ENCODE results near the gene RNASEH2B.

Gene RNASEH2B

DNA sequence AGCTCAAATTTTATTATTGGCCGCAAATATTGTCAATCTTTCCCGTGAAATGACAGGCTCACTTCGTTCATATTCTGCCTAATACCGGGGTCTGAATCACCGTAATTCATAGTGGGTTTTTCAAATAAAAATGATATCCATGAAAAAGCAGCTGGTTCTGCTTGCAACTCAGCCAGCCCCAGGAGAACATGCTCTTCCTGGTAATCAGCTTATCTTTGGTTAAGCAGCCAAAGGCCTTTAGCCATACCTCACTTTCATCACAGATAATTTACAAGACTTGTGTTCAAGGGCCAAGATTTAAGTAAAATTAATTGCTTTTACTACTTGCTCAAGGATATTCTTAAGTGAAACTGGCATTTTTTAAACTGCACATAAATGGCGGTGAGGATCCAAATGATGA is 22.5 kb downstream of the RNASEH2B start:
- H3K4me3 ChIP-seq (ENCODE audit: low read length): no peak overlapping the region
- H3K4me1 ChIP-seq (ENCODE audit: low read length): no peaks in the 10 kb centered on the region
- no peak overlapping the region for H2AFZ ChIP-seq (ENCODE audit: low read length)
- TF ChIP-seq EZH2 (optimal IDR thresholded peaks at IDR 0.05; ENCODE audit: low read depth, low read length) (no peak), EZH2phosphoT487 (IDR thresholded peaks at IDR 0.05; ENCODE audit: low read length) (no peak)
- TF ChIP-seq, protein P1, sequence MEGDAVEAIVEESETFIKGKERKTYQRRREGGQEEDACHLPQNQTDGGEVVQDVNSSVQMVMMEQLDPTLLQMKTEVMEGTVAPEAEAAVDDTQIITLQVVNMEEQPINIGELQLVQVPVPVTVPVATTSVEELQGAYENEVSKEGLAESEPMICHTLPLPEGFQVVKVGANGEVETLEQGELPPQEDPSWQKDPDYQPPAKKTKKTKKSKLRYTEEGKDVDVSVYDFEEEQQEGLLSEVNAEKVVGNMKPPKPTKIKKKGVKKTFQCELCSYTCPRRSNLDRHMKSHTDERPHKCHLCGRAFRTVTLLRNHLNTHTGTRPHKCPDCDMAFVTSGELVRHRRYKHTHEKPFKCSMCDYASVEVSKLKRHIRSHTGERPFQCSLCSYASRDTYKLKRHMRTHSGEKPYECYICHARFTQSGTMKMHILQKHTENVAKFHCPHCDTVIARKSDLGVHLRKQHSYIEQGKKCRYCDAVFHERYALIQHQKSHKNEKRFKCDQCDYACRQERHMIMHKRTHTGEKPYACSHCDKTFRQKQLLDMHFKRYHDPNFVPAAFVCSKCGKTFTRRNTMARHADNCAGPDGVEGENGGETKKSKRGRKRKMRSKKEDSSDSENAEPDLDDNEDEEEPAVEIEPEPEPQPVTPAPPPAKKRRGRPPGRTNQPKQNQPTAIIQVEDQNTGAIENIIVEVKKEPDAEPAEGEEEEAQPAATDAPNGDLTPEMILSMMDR (IDR thresholded peaks at IDR 0.05; ENCODE audit: low read length): no peak
- H3K79me2 ChIP-seq (ENCODE audit: low read length): peaks cover 3% of the 10 kb centered on the region; the same call in 1 of the 2 replicates
- no peak overlapping the region for H3K9ac ChIP-seq (ENCODE audit: low read length)
- no peaks in the 10 kb centered on the region for H3K9me2 ChIP-seq (replicated peaks; ENCODE audit: insufficient read depth, low read length)
- no peaks in the 10 kb centered on the region for H3K27me3 ChIP-seq (replicated peaks; ENCODE audit: insufficient read depth, low read length)
- H4K20me1 ChIP-seq (ENCODE audit: insufficient read depth, low read length): no peaks in the 10 kb centered on the region
- H3F3A ChIP-seq (ENCODE audit: insufficient read depth, low read length): no peaks in the 10 kb centered on the region
- DNase-seq: no peak
- H3K36me3 ChIP-seq (replicated peaks; ENCODE audit: insufficient read depth, low read length): no peaks in the 10 kb centered on the region
- H3K9me3 ChIP-seq (replicated peaks; ENCODE audit: insufficient read depth, low read length): no peaks in the 10 kb centered on the region
- no peak overlapping the region for H3K4me2 ChIP-seq (ENCODE audit: low read depth, low read length)
- no peak overlapping the region for H3K27ac ChIP-seq (ENCODE audit: low read length)

DNA sequence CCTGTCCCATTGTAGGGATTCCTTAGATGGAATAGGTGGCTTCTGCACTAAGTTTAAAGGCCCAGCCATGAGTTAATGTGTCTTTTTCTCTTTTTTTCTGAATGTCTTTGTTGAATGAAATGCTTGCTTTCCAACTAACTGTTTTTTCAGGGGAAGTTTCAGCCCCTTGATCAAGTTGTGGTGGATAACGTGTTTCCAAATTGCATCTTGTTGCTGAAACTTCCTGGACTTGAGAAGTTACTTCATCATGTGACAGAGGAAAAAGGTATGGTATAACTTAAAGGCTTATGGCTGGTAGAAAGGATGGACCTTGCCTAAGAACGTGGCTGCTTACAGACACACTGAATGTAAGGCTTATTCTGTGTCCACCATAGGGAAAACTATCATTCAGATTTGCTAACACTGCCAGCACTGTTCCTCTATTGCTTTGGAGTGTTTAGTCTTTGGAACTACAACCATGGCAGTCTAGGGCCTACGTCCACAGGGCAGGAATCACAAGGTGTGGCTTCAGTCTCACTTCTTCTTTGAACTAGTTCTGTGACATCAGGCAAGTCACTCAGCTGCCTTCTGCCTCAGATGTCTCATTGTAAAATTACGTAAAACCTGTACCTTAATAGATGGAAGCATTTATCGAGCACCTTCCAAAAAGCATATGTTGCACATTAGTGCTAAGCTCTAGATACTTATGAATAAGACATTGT is 25.3 kb downstream of the RNASEH2B start:
- TF ChIP-seq, protein P1 (IDR thresholded peaks at IDR 0.05; ENCODE audit: low read length): no peak
- TF ChIP-seq EZH2 (optimal IDR thresholded peaks at IDR 0.05; ENCODE audit: low read depth, low read length) (no peak), EZH2phosphoT487 (IDR thresholded peaks at IDR 0.05; ENCODE audit: low read length) (no peak)
- DNase-seq: no peak
- no peaks in the 10 kb centered on the region for H3K9me2 ChIP-seq (replicated peaks; ENCODE audit: insufficient read depth, low read length)
- no peaks in the 10 kb centered on the region for H3K79me2 ChIP-seq (ENCODE audit: low read length)
- no peaks in the 10 kb centered on the region for H4K20me1 ChIP-seq (ENCODE audit: insufficient read depth, low read length)
- no peak overlapping the region for H3K4me2 ChIP-seq (ENCODE audit: low read depth, low read length)
- H2AFZ ChIP-seq (ENCODE audit: low read length): no peak overlapping the region
- no peaks in the 10 kb centered on the region for H3K9me3 ChIP-seq (replicated peaks; ENCODE audit: insufficient read depth, low read length)
- no peaks in the 10 kb centered on the region for H3K36me3 ChIP-seq (replicated peaks; ENCODE audit: insufficient read depth, low read length)
- no peak overlapping the region for H3K9ac ChIP-seq (ENCODE audit: low read length)
- no peaks in the 10 kb centered on the region for H3F3A ChIP-seq (ENCODE audit: insufficient read depth, low read length)
- H3K27me3 ChIP-seq (replicated peaks; ENCODE audit: insufficient read depth, low read length): no peaks in the 10 kb centered on the region
- H3K27ac ChIP-seq (ENCODE audit: low read length): no peak overlapping the region
- no peak overlapping the region for H3K4me3 ChIP-seq (ENCODE audit: low read length)
- H3K4me1 ChIP-seq (ENCODE audit: low read length): no peaks in the 10 kb centered on the region

DNA sequence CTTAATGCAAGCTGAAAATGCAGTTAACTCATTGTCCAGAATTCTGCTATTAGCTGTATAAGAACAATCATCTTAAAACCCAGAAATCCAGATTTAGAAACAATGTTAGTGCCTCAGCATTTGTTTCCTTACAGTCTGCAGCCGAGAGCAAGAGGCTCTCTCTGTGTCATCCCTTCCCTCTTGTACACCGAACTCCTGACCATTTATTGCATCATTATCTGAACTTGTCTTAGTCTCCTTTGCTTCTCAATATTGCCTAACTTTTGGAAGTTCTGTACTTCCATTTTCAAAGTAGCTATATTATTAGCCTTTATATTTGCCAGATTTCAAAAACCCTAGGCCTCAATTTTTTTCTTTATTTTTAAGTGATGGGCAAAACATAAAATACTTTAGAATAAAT is 27.1 kb downstream of the RNASEH2B start:
- H3K4me1 ChIP-seq (ENCODE audit: low read length): no peaks in the 10 kb centered on the region
- H3K4me3 ChIP-seq (ENCODE audit: low read length): no peak overlapping the region
- DNase-seq: no peak
- H3K79me2 ChIP-seq (ENCODE audit: low read length): no peaks in the 10 kb centered on the region
- H3F3A ChIP-seq (ENCODE audit: insufficient read depth, low read length): no peaks in the 10 kb centered on the region
- H3K9me3 ChIP-seq (replicated peaks; ENCODE audit: insufficient read depth, low read length): no peaks in the 10 kb centered on the region
- H3K27ac ChIP-seq (ENCODE audit: low read length): no peak overlapping the region
- no peak overlapping the region for H3K4me2 ChIP-seq (ENCODE audit: low read depth, low read length)
- no peaks in the 10 kb centered on the region for H3K9me2 ChIP-seq (replicated peaks; ENCODE audit: insufficient read depth, low read length)
- H4K20me1 ChIP-seq (ENCODE audit: insufficient read depth, low read length): no peaks in the 10 kb centered on the region
- H3K27me3 ChIP-seq (replicated peaks; ENCODE audit: insufficient read depth, low read length): no peaks in the 10 kb centered on the region
- no peak overlapping the region for H3K9ac ChIP-seq (ENCODE audit: low read length)
- TF ChIP-seq, protein P1 (IDR thresholded peaks at IDR 0.05; ENCODE audit: low read length): no peak
- no peak for TF ChIP-seq EZH2 (optimal IDR thresholded peaks at IDR 0.05; ENCODE audit: low read depth, low read length)
- no peak for TF ChIP-seq EZH2phosphoT487 (IDR thresholded peaks at IDR 0.05; ENCODE audit: low read length)
- H2AFZ ChIP-seq (ENCODE audit: low read length): no peak overlapping the region
- H3K36me3 ChIP-seq (replicated peaks; ENCODE audit: insufficient read depth, low read length): no peaks in the 10 kb centered on the region

Data from MM.1S (cell line).